Measurements from ENCODE around the gene IRF7.

DNA sequence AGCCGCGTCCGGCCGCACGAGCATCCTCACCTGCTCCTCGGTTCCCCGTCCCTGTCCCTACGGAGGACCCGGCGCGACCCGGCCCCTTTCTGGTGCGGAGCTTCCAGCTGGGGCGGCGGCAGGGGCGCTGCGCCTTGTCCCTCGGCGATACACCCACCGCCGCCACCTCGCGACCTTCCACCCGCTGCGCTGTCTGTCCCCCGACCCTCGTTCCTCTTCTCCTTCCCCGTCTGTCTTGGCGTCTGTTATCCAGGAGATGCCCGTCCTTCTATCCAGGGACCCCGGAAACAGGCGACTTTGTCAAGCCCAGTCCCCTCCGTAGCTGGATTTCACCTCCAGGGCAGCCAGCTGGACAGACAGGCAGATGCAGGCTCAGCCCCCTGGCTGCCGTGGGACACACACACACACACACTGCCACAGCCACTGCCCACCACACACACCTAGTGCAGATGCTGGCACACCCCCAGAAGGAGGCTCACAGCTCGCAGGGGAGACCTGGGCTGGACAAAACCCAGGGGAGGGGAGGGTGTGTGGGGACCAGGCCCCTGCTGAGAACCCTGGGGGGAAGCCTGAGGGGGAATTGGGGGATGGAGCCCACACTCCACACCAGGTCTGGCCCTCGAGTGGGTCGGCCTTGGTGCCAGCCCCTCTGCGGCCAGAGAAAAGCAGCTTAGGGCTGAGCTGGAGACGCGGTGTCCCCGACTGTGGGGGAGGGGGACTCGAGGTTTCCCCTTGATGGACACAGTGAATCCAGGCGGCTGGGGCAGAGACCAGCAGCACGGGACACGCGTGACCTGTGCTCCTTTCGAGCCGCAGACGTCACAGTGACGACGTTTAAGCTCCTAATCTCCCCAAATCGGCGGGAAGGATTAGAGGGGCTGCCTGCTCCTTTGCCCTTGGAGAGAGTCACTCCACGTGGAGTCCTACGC is 22.1 kb upstream of the IRF7 start:
- TF ChIP-seq POLR2AphosphoS5 (IDR thresholded peaks at IDR 0.05; ENCODE audit: control insufficient read depth, insufficient read depth, low read depth, low read length) (no peak), CCAR2 (IDR thresholded peaks at IDR 0.05; ENCODE audit: low read depth, low read length) (no peak), EP300 (IDR thresholded peaks at IDR 0.05; ENCODE audit: low read length) (no peak), FOXP1 (CRISPR knock-in tag; IDR thresholded peaks at IDR 0.05) (no peak), REST (IDR thresholded peaks at IDR 0.05; ENCODE audit: borderline replicate concordance) (no peak), REST (CRISPR knock-in tag; IDR thresholded peaks at IDR 0.05; ENCODE audit: low read depth) (no peak), SETDB1 (IDR thresholded peaks at IDR 0.05; ENCODE audit: low read length) (no peak), CTCF (IDR thresholded peaks at IDR 0.05 in 2 of 3, conservative IDR thresholded peaks at IDR 0.05 in 1 of 3; ENCODE audit: insufficient read depth in 2 of 3, low read depth in 1 of 3, low read length in 3 of 3) (no peak)
- TF ChIP-seq, protein P1, sequence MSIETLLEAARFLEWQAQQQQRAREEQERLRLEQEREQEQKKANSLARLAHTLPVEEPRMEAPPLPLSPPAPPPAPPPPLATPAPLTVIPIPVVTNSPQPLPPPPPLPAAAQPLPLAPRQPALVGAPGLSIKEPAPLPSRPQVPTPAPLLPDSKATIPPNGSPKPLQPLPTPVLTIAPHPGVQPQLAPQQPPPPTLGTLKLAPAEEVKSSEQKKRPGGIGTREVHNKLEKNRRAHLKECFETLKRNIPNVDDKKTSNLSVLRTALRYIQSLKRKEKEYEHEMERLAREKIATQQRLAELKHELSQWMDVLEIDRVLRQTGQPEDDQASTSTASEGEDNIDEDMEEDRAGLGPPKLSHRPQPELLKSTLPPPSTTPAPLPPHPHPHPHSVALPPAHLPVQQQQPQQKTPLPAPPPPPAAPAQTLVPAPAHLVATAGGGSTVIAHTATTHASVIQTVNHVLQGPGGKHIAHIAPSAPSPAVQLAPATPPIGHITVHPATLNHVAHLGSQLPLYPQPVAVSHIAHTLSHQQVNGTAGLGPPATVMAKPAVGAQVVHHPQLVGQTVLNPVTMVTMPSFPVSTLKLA (conservative IDR thresholded peaks at IDR 0.05) = no peak
- TF ChIP-seq, protein P2, sequence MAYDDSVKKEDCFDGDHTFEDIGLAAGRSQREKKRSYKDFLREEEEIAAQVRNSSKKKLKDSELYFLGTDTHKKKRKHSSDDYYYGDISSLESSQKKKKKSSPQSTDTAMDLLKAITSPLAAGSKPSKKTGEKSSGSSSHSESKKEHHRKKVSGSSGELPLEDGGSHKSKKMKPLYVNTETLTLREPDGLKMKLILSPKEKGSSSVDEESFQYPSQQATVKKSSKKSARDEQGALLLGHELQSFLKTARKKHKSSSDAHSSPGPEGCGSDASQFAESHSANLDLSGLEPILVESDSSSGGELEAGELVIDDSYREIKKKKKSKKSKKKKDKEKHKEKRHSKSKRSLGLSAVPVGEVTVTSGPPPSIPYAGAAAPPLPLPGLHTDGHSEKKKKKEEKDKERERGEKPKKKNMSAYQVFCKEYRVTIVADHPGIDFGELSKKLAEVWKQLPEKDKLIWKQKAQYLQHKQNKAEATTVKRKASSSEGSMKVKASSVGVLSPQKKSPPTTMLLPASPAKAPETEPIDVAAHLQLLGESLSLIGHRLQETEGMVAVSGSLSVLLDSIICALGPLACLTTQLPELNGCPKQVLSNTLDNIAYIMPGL (CRISPR knock-in tag; IDR thresholded peaks at IDR 0.05) = no peak
